ENCODE measurements around the gene FUBP1. TPM values are rescaled to one million over a fixed set of nuclear protein-coding genes. Genes with fewer than 3 reads are reported as not detected.
A peak's percentile ranks its signal among the peaks of the same experiment; 100 is the strongest.
"Not testable (repeated sequence)": the region's sequence is repeated elsewhere in the genome, so short reads cannot be mapped to it uniquely, and the experiment has no call there.

Gene FUBP1
- total and polyA plus RNA-seq, 12 donors: 27.8 to 77.6 (median 68.6) TPM

GRCh38 chr1:77926561-77927357 lies 52.1 kb downstream of the FUBP1 start:
- TF ChIP-seq CTCF (IDR thresholded peaks at IDR 0.05): no peak
- Histone ChIP-seq H3K27ac (peak overlapping the region in 4 of 10 donors; percentile 0 to 52 (median 30)), H3K27me3 (no peaks in the 10 kb centered on the region), H3K4me1 (peaks cover 0 to 24% (median 0%) of the 10 kb centered on the region in 9 donors), H3K4me3 (peak overlapping the region in 6 of 10 donors; percentile 11 to 38 (median 24)), H3K36me3 (peaks cover 0 to 95% (median 38%) of the 10 kb centered on the region in 9 donors), H3K9me3 (no peaks in the 10 kb centered on the region)
- 67 to 79% methylated on average over 13 of the region's 13 CpGs for WGBS, 2 donors
- DNase-seq (no peak), ATAC-seq (no peak)
- intact Hi-C loops (cut with DNase I): no loop called here

GRCh38 chr1:77925956-77926355 lies 52.9 kb downstream of the FUBP1 start:
- no peak for DNase-seq
- Histone ChIP-seq H3K36me3 (peaks cover 0 to 95% (median 38%) of the 10 kb centered on the region in 9 donors), H3K27me3 (no peaks in the 10 kb centered on the region), H3K4me3 (peak overlapping the region in 6 of 10 donors; percentile 11 to 38 (median 24)), H3K27ac (peak overlapping the region in 3 of 10 donors; percentile 29 to 52 (median 32)), H3K4me1 (peaks cover 0 to 24% (median 0%) of the 10 kb centered on the region in 9 donors), H3K9me3 (no peaks in the 10 kb centered on the region)
- intact Hi-C loops (cut with DNase I): no loop called here
- WGBS, 2 donors: 67 to 68% methylated on average over 2 of the region's 2 CpGs
- ATAC-seq: no peak
- TF ChIP-seq CTCF (IDR thresholded peaks at IDR 0.05): no peak

GRCh38 chr1:77925518-77925917 lies 53.4 kb downstream of the FUBP1 start:
- peaks cover 0 to 95% (median 34%) of the 10 kb centered on the region in 9 donors for H3K36me3 ChIP-seq
- WGBS, 2 donors: 75 to 88% methylated on average over 1 of the region's 1 CpG

GRCh38 chr1:77918918-77919317 lies 60.0 kb downstream of the FUBP1 start:
- ATAC-seq, H3K9me3 ChIP-seq, H3K27ac ChIP-seq, DNase-seq, H3K27me3 ChIP-seq, H3K4me3 ChIP-seq: not testable (repeated sequence)
- peaks cover 0 to 86% (median 34%) of the 10 kb centered on the region in 9 donors for H3K36me3 ChIP-seq
- intact Hi-C loops (cut with DNase I): loop anchor here in 1 of 10 donors (10.0 kb wide), 1 partner anchor 194 kb away; no protein-coding TSS in a partner anchor
- peaks cover 0 to 11% (median 0%) of the 10 kb centered on the region in 9 donors for H3K4me1 ChIP-seq
- 85 to 90% methylated on average over 5 of the region's 5 CpGs for WGBS, 2 donors

More at GRCh38 chr1:77925518-77925917, 53.4 kb downstream of the FUBP1 start:
- Histone ChIP-seq H3K4me3 (no peak overlapping the region), H3K9me3 (no peaks in the 10 kb centered on the region), H3K27me3 (no peaks in the 10 kb centered on the region), H3K27ac (peak overlapping the region in 1 of 10 donors; percentile 28), H3K4me1 (peaks cover 0 to 24% (median 0%) of the 10 kb centered on the region in 9 donors)
- ATAC-seq (no peak), DNase-seq (no peak)
- intact Hi-C loops (cut with DNase I): no loop called here
- no peak for TF ChIP-seq CTCF (IDR thresholded peaks at IDR 0.05)
